ENCODE measurements around the gene MDH1.

Gene MDH1

GRCh38 chr2:63639344-63639743 lies 50.6 kb downstream of the MDH1 start:
- no peak for DNase-seq

DNA sequence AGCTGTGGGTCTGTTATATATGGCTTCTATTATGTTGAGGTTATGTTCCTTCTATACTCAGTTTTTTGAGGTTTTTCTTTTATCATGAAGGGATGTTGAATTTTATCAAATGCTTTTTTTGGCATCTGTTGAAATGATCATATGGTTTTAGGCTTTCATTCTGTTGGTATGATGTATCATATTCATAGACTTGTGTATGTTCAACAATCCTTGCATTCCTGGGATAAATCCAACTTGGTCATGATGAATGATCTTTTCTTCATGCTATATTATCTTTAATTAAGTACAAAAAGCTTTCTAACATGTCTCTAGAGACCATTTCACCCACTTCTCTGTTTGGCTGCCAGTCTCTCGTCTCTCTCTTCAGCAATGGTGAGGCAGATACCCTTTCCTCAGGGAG lies 54.2 kb downstream of the MDH1 start:
- DNase-seq = no peak

DNA sequence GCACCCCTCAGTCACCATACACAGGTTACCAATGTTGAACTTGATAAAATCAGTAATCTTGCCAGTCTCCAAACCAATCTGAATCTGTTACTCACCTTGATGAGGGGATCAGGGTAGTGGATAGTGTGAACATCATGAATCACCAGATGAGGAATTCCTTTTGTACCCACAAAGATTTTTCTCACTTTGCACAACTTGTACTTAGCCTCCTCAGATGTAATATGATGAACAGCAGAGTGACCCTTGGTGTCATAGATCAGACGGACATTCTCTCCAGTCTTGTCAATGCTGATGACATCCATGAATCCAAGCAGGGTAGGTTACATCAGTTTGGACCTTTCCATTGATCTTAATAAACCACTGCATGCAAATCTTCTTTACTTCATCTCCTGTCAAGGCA lies 54.7 kb downstream of the MDH1 start:
- no peak for DNase-seq

GRCh38 chr2:63648632-63649031 lies 59.9 kb downstream of the MDH1 start:
- DNase-seq = no peak

GRCh38 chr2:63649829-63650228 lies 61.1 kb downstream of the MDH1 start:
- DNase-seq = no peak

DNA sequence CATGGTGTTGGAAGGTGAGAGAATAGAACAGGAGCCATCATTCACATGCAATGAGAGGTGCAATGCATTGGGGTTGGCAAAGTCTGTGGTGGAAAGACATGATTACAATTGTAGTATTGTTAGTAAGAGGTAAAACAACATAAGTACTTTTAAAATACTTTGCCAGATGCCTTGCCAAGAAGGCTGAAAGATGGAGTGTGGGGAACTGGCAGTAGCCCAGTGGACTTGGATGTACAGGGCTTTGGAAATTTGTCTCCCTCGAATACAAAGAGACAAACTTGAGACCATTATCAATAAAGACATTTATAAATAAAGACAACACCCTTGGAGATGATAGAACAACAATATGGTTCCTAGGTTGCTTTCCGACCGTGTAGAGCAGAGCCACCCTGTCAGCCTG lies 62.0 kb downstream of the MDH1 start:
- DNase-seq = no peak

GRCh38 chr2:63651356-63651755 lies 62.6 kb downstream of the MDH1 start:
- no peak for DNase-seq

DNA sequence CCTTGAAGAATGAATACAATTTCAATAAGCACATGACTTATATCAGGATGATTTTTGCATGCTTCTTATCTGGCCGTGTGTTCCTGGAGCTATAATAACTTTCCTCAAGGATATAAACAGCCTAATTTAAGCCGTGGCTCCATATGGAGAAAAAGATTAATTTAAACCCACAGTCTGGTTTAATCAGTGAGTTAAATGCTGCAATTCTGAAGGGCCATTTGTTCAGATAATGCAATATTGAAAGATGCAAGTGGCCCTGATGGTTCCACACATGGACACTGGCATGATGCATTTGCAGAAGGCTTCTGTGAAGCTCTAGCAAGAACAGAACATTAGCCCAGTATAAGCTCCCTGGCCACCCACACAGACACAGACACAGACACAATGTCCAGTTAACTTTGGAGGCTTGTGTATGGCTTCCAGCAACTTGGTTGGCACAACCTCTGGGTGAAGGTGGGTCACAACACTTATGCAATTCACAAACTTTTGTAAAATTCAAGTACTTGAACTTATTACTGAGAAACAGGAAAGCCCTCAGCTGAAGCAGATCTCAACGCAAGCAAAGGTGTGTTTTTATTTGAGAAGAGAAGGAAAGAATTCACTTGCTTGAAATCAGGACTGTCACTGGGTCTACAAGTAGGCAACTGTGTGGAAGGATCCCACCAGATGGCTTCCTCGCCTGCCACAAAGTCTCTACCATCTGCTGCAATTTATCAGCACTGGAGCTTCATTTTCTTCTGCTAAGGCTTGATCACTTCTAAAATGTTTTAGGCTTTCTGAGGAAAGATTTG lies 63.3 kb downstream of the MDH1 start:
- DNase-seq = no peak

DNA sequence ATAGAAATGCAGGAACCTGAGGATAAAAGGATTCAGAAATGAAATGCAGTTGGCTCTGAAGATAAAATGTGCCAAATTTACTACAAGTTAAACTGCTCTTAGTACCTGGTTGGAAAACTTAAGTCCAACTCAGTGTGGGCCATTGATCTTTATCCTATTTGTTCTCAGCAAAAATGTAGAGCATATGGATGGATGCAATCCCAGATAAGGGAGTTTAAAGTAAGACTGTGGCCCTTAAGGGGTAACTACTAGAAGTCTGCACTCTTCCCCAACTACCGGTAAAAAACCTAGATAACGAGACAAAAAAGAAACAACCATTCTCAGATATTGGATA lies 63.9 kb downstream of the MDH1 start:
- DNase-seq = no peak

DNA sequence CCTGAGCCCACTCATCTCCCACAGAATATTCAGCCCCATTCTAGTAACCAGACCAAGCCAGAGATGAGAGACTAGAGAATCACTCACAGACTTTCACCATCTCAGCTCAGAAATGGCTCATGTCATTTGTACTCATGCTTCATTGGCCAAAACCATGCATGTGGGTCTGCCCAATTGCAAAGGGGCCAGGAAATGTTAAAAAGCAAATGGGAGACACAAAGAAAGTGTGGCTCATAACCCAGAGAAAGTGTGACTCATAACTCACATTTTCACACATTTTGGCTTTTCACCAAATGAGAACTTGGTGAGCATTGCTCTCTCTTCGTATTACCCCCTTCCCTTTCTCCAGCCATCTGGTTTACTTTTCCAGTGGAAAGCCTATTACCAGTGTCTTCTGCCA lies 66.2 kb downstream of the MDH1 start:
- no peak for DNase-seq

All from cerebellar nuclear complex (tissue), 1 donor.